GM21423 (cell line): ENCODE data around the gene RBM12.

Source experiments
- ATAC-seq: cut with Tn5 transposase; IDR thresholded peaks from one replicate; pipeline ENCODE4 v1.9.1; 2021; ENCODE audit warnings: mild to moderate bottlenecking, moderate library complexity; ENCODE audit not compliant: unreplicated experiment

The RBM12 gene

DNA sequence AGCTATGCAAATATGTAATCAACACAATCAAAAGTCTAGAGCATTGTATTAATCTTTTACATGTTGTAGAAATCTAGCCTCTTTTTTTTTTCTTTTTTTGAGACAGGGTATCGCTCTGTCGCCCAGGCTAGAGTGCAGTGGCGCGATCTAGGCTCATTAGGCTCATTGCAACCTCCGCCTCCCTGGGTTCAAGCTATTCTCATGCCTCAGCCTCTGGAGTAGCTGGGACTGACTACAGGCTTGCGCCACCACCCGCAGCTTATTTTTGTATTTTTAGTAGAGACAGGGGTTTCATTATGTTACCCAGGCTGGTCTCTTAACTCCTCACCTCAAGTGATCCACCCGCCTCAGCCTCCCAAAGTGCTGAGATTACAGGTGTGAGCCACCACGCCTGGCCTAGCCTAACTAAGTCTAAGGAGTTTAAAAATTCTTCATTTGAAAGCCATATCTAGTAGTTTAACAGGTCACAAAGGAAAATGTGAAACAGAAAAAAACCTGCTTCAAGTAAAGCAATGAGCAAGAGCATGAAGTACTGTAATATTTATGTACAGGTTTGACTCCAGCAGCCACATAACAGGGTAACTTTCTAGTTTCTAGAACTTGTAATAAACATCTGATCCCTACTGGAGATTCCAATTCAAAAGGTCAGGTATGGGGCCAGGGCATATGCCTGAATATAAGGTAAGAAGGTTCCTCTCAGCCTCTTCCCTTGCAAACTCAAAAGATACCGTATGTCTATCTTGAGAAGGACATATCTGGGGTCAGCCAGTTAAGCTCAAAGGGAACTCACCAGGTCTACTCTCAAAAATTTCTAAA lies 4.4 kb downstream of the RBM12 start:
- ATAC-seq: no peak

DNA sequence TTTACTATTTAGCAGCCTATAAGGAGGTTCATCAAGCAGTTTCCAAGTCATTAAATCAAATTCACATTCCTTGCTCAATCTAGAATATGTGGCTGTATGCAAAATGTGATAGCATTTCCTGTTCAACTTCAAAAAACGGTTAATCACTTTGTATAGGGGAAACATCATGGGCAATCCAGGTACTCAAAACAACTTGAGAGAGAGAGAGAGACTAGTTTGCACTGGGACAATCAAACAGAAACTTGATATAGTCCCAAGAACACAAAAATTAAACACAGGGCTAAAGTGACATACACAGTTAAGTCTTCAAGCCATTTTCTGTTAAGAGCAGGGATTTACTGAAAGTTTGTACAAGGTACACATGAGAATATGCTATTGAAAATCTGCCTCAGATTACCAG lies 7.4 kb downstream of the RBM12 start:
- no peak for ATAC-seq

DNA sequence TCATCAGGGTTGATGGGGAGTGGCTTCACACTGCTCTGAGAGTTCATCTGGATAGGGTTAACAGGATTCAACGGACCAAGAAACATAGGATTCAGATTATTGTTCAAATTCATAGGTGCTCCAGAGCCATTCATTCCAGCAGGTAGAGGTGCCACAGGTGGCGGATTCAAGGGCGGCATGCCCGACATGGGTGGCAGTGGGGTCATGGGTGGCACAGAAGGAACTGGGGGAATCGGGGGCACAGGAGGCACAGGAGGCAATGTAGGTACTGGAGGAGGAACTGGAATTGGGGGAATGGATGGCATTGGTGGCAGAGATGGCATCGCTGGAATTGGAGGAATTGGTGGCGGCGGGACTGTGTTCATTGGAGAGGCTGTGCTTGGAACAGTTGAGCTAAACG lies 10.3 kb downstream of the RBM12 start:
- ATAC-seq: no peak

DNA sequence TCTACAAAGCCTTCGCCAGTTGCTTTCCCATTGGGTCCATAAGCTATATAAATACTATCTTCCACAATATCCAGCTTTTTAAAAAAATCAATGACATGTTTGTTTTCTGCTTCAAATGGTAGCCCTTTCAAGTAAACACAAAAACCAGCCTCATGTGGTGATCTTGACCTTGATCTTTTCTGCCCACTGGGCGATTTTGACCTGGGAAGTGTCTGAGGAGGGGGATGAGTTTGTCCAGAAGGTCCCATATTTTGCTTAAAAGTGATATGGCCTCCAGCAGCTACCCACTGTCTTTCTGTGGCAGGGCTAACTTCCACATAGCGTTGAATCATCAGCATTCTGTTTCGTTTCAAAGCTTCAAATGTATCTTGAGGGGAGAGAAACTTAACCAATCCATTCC lies 10.8 kb downstream of the RBM12 start:
- no peak for ATAC-seq

DNA sequence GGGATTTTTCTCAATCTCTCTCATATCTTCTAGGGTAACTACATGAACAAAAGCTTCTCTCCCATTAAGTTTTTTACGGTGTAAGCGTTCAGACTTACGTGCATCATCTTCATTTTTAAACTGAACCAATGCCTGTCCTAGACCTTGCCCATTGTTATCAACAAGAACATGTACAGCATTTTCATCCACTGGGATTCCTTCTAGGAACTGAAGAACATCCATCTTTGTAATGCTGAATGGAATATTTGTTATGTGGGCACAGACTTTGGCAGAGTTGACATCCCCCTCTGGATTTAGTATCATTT lies 11.3 kb downstream of the RBM12 start:
- ATAC-seq: no peak

DNA sequence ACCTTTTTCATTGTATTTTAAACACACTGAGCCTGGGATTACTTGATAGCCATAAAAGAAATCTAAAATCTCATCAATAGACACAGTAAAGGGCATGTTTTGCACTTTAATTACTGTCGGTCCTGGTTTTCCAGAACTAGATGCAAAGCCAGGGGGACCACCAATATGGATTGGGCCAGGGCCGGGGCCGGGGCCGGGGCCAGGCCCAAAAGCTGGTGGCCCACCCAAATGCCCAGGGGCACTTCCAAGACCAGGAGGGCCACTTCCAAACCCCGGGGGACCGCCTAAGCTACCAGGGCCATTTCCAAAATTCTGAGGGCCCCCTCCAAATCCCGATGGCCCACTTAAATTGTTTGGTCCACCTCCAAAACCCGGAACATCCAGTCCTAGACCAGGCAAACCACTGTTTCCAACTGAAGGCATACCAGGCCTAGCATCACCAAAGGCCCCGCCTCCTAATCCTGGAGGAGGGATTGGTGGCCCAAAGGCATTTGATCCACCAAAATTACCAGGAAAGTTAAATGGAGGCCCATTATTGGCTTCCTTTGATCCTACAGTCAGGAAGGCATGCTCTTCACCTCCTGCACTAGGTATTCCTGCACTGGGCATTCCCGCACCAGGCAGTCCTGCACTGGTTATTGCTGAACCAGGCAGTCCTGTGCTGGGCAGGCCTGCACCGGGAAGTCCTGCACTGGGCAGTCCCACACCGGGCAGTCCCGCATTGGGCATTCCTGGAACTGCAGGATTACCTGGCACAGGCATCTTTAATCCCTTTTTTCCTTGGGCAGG lies 11.9 kb downstream of the RBM12 start:
- ATAC-seq: no peak

DNA sequence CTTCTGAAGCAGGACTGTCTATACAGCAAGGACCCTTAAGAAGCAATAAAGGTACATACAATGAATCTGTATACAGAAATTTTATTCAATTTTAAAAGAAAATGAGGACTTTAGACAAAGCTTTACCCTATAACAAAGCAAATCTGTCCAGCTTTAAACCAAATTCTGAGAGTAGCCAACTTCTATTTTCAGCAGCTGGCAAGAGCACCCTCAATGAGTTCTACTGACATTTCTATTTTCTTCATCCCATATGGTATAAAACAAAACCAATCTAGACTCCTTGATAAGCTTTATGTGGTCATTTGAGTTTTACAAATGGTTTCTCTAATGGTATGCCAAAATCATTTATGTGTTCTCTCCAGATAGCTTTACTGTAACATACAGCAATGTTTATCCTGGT lies 12.7 kb downstream of the RBM12 start:
- no peak for ATAC-seq

DNA sequence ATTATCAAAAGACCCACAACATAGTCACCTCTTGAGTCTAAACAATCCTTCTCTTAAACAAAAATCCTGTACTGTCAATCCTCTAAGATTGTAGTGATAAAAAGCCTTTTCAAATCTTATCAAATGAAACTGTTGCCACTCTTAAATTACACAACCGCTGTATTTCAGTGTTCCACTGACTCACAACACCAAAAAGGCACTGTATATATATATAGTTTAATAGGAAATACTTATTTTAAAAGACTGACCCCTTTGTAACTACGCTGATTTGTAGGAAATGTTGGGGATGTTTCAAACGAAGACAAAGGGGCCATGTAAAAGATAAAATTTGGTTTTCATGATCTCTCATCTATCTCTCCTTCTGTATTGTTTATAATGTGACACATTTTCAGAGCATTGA lies 14.1 kb downstream of the RBM12 start:
- no peak for ATAC-seq

DNA sequence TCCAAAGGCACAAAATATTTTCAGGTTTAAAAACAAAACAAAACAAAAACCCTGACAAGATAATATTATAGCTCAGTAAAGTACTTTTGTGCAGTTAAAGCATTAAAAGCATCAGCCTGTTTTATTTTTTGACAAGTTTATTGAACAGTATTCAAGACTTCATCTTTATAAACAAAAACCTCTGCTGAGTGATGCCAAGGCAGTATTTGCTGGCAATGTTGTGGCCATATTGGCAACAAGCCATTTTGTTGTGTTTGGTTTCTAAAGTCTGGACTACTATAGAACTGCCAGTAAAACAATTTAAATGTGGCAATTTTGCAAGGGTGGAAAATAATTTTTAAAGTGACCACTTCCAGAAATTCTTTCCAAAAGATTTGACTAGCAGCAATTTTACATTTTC lies 15.9 kb downstream of the RBM12 start:
- no peak for ATAC-seq

DNA sequence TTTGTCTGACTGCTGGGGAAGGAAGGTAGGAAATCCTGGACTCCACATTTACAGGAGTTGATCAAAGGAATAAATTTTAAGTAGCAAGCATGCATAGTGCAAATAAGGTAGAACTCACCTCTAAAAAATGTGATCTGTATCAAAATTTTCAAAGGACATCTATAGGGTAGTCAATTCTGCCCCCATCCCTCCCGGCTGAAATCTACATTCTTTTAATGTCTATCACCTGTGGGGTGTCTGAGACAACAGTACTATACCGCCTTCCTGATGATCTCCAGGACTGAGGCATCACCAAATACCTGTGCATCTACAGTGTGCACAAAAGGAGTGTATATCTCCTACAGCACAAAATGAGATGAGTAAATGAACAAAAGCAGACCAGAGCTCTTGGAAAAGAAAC lies 19.9 kb downstream of the RBM12 start:
- no peak for ATAC-seq

DNA sequence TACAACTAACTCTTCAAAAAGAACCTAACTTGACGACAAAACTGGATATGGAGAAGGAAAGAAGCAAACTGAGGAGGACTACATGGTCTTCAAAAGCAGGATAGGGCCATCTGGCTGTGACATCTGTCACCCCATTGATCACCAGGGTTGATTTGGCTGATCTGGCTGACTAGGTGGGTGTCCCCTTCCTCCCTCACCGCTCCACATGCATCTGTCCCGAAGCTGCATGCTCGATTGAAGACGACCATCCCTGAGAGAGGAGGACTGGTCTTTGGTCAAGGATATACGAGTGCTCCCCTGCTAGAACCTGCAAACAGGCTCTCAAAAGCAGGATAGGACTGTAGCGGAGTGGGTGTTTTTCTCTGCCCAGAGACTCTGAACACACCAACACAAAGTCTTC lies 21.7 kb downstream of the RBM12 start:
- no peak for ATAC-seq

DNA sequence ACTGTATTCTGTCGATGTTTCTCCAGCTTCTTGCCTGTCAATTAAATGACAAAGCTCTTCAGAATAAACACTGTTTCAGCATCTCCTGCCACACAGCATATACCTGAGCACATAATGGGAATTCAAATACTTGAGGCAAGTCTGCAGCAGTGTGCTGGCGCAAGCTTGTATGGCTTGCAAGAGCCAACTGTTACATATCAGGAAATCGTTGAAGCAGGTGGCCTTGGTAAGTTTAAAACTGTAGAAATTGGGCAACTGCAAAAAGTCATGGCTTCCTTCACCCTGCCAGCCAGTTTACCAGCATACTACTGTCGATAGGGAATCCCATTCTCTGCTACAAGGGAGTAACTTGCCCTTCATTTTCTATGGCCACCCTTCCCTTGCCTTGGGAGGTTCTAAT lies 23.0 kb downstream of the RBM12 start:
- ATAC-seq: no peak

DNA sequence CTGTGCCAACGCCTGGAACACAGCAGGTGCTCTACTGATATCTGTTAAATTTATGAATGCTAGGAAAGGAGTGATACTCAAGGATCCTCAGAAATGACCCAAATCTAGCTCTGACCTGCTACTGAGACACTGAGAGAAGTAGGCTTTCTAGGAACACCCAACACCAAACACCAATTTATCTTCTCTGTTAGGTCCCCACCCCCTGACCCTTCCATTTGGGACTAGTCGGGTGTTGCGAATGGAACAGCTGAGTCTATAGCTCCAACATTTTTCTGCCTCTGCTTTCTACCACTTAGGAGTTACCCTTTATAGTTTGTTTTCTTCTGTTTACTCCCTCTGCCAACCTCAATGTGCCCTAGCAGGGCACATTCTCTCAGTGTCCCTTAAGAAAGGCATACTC lies 24.0 kb downstream of the RBM12 start:
- ATAC-seq: no peak

DNA sequence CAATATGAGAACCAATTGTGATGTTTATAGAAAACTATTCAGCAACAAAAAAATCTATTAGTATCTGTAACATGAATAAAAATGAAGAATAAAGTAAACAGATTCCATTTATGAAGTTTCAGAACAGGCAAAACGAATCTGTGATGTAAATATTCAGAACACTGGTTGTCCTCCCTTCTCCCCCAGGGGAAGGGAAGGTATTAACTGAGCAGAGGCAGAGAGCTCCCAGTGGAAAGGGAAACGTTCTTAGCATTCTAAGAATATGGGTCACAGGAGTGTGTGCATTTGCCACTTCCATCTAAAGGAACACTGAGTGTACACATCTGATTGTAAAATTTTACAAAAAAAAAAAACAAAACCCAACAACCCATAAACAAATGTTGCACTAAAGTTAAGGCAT lies 25.9 kb downstream of the RBM12 start:
- no peak for ATAC-seq

DNA sequence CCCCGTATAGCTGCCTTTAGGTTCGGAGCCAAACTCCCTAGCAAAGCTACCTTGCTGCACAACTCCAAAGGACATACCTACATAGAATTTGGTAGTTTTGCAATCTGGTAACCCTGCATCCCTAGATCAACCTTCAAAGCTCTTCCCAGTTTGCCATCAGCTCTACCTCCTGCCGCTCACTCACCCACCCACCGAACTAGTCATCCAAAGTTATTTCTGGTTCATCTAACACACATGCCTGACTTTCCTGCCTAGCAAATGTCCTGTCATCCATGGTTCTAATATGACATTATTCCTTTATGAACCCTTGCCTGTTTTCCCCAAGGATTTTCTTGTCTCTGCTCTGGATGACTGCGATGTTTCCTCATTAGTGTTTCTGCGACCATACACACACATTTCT lies 27.4 kb downstream of the RBM12 start:
- ATAC-seq: no peak

DNA sequence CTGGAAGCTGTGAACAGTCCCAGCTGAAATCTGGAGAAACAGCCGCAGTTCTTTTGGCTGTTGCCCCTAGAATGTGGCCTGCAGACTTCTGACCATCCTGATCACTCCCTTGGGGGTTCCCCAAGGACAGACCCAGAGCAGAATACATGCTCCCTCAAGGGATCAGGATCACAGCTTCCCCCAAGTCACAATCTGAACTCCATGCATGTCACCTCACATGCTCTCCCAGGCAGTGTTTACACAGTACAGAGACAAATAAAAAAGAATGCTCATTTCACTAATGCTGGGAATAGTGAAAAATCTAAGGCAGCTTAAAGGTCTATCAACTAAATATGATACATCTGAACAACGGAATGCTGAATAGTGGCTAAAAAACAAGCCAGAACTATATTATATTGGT lies 28.6 kb downstream of the RBM12 start:
- ATAC-seq: no peak

DNA sequence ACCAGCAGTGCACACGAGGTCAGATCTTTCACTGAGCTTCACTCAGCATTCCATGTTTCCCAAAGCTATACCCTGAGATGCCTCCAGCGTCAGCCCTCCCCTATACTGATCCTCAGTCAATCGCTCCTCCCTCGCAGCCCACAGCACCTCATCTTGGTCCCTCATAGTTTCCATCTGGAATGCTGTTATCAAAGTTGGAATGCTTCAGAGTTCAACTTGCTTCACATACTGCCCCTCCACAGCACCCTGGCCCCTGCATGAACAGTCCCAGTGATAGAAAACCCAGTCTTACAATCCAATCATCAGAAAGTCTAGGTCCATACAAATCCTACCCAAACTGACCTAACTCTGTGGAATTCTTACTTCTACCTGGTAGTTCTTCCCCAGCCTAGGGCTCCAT lies 29.0 kb downstream of the RBM12 start:
- ATAC-seq: no peak

DNA sequence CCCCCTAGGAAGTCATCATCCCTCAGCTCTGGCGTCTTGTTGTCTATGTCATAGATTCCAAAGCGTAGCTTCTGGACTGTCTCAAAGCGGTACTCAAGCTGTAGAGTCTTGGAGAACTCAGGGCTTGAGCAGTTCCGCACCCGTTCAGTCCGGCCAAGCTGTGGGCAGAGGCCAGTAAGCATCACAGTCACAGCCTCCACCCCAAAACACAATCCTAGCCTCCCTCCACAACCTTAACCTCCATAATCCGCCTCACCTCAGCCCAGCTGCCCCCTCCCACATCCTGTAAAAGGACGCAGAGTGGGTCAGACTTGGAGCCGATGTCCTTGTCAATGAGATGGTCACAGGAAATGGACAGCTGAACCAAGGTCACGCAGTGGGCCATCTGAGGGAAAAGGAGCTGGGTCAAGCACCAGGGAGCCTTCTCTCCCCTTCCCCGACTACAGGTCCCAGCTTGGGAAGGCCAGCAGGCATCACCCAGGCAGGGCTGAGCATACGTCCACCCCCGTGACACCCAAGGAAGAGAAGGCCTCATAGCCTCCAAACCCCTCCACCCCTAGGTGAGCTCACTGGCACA lies 32.1 kb downstream of the RBM12 start:
- ATAC-seq: no peak

DNA sequence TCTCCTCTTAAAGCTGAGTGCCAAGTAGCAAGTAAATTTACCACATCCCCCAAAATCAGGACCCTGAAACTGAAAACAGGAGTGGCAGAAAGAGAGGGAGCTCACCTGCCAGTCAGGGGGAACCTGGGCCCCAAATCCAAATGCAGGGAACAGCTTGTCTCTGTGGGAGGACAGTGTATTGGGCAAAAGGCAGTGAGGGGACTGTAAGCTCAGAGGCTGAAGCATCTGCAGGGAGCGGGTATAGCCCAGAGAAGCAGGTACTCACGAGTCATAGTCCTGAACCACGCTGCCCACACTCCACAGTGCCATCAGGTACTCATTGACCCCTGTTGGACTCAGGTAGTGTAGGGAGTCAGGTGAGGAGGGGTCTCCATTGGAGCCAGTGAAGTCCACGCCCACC lies 34.1 kb downstream of the RBM12 start:
- no peak for ATAC-seq

DNA sequence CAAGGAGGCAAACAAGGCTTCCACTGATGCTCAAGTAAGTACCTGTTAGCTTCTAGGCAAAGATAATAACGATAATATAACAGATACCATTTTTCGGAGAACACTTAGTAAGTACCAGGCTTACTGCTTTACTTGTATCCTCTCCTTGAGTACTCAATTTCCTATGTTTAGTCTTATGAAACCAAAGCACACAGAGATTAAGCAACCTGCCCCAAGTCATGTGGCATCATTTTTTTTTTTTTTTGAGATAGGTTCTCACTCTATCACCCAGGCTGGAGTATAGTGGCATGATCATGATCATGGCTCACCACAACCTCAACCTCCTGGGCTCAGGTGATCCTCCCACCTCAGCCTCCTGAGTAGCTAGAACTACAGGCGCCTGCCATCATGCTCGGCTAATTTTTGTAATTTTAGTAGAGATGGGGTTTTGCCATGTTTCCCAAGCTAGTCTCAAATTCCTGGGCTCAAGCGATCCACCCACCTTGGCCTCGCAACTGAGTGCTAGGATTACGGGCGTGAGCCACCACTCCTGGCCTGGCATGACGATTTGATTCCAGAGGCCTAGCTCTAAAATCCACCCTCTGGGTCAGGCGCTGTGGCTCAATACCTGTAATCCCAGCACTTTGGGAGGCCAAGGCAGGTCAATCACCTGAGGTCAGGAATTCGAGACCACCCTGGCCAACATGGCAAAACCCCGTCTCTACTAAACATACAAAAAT lies 35.1 kb downstream of the RBM12 start:
- ATAC-seq: no peak

DNA sequence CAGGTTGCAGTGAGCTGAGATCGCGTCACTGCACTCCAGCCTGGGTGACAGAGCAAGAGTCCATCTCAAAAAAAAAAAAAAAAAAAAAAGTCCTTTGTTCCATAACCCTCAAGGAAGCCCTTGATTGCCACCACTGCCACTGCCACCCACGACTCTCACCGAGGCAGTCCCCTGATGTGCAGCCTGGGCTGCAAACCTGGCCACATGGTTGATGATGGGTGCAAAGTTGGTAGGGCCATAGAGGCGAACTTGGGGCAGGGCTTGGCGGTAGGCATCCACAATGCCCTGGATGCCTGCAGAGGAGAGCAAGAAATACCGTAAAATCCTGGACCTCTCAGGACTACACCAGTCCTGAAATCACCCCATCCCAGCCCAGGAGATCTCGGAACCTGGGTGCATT lies 37.6 kb downstream of the RBM12 start:
- ATAC-seq: no peak
